Measurements from ENCODE around the gene RBP4.

- TF ChIP-seq YY1 (IDR thresholded peaks at IDR 0.05; ENCODE audit: low read depth), result no peak
- no peak for TF ChIP-seq REST (IDR thresholded peaks at IDR 0.05; ENCODE audit: low read depth)
- TF ChIP-seq FOXM1 (IDR thresholded peaks at IDR 0.05; ENCODE audit: borderline replicate concordance, low read depth), result no peak
- TF ChIP-seq EP300 (IDR thresholded peaks at IDR 0.05; ENCODE audit: borderline replicate concordance), result no peak
- no peak for TF ChIP-seq EGR1 (IDR thresholded peaks at IDR 0.05)
- TF ChIP-seq ZBTB7A (IDR thresholded peaks at IDR 0.05; ENCODE audit: low read depth), result no peak
- TF ChIP-seq TEAD4 (IDR thresholded peaks at IDR 0.05), result no peak
- TF ChIP-seq TAF1 (IDR thresholded peaks at IDR 0.05; ENCODE audit: low read depth), result no peak
- TF ChIP-seq RAD21 (IDR thresholded peaks at IDR 0.05; ENCODE audit: low read depth), result no peak
- TF ChIP-seq MAX (IDR thresholded peaks at IDR 0.05), result no peak
- no peak for TF ChIP-seq USF1 (IDR thresholded peaks at IDR 0.05)
- no peak for TF ChIP-seq CEBPB (IDR thresholded peaks at IDR 0.05)
- no peak for TF ChIP-seq CREB1 (IDR thresholded peaks at IDR 0.05; ENCODE audit: low read depth)
Observed at GRCh38 chr10:93550606-93551005, 50.4 kb downstream of the RBP4 start.

Measured in Ishikawa (cell line).